Thyroid gland (tissue), 4 donors: ENCODE measurements around the gene AJAP1.

Experiments used
- CTCF ChIP-seq, 6 experiments: fragments of 200-600 bp in 3 of 6; fragments of 450-650 bp in 3 of 6; sonication (generic) in 3 of 6; IDR thresholded peaks; one replicate each; pipeline ENCODE4 v1.5.1; 2016 to 2019; ENCODE audit warnings: antibody characterized with exemption in 6 of 6, mild to moderate bottlenecking in 2 of 6, inconsistent platforms in 1 of 6, moderate library complexity in 1 of 6
- POLR2A ChIP-seq, 2 donors: fragments of 450-650 bp; IDR thresholded peaks; one replicate each; pipeline ENCODE4 v1.6.1; 2017; ENCODE audit warnings: antibody characterized with exemption in 2 of 2, mild to moderate bottlenecking in 2 of 2, moderate library complexity in 1 of 2

GRCh38 chr1:4634156-4634792 is 20.1 kb upstream of the AJAP1 start:
- TF ChIP-seq CTCF (IDR thresholded peaks at IDR 0.05) (no peak), POLR2A (IDR thresholded peaks at IDR 0.05) (no peak)
